GM10266 (cell line): ENCODE data around the gene POMP.
A peak's percentile ranks its signal among the peaks of the same experiment; 100 is the strongest.

Experiments used
- DNase-seq: peaks from one replicate; pipeline ENCODE4 v3.0.0; 2012; ENCODE audit errors: extremely low spot score
- TF ChIP-seq, protein P1 (sequence below): IDR thresholded peaks from 2 replicates; pipeline ENCODE4 v1.5.1; 2012; ENCODE audit warnings: mild to moderate bottlenecking, low read depth; ENCODE audit not compliant: control insufficient read depth, insufficient read depth; ENCODE audit errors: missing control alignments

Gene POMP

GRCh38 chr13:28626266-28626665 lies 32.7 kb upstream of the POMP start:
- no peak for DNase-seq
- TF ChIP-seq, protein P1, sequence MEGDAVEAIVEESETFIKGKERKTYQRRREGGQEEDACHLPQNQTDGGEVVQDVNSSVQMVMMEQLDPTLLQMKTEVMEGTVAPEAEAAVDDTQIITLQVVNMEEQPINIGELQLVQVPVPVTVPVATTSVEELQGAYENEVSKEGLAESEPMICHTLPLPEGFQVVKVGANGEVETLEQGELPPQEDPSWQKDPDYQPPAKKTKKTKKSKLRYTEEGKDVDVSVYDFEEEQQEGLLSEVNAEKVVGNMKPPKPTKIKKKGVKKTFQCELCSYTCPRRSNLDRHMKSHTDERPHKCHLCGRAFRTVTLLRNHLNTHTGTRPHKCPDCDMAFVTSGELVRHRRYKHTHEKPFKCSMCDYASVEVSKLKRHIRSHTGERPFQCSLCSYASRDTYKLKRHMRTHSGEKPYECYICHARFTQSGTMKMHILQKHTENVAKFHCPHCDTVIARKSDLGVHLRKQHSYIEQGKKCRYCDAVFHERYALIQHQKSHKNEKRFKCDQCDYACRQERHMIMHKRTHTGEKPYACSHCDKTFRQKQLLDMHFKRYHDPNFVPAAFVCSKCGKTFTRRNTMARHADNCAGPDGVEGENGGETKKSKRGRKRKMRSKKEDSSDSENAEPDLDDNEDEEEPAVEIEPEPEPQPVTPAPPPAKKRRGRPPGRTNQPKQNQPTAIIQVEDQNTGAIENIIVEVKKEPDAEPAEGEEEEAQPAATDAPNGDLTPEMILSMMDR, result no peak

- DNase-seq, result no peak
- TF ChIP-seq, protein P1, result no peak
Observed at GRCh38 chr13:28628241-28628640, 30.7 kb upstream of the POMP start.

GRCh38 chr13:28630869-28631268 lies 28.1 kb upstream of the POMP start:
- DNase-seq, result no peak
- TF ChIP-seq, protein P1, result no peak

- TF ChIP-seq, protein P1, result no peak
- DNase-seq, result no peak
Observed at GRCh38 chr13:28631801-28632200, 27.1 kb upstream of the POMP start.

DNA sequence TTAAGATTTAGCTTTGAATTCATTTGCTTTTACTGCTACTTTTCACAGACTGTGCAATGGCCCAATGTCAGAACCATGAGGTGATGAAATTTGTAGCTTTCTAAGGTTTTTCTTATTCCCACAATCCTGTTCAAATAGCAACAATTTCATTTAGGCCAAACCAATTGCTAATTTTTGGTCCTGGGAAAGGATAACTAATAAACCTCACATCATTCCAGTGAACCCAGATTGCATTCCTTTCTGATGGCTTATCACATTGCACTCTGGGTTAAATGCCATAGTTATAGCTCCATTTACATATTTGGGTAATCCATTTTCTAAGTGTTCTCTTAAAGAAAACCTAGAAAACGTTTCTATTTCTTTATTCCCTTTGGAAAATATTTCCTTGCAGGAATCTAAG lies 22.9 kb upstream of the POMP start:
- no peak for DNase-seq
- TF ChIP-seq, protein P1, result no peak

GRCh38 chr13:28636677-28637317 lies 22.1 kb upstream of the POMP start:
- TF ChIP-seq, protein P1, result peak; percentile 80
- DNase-seq, result peak; percentile 38

GRCh38 chr13:28637714-28638355 lies 21.1 kb upstream of the POMP start:
- DNase-seq, result no peak
- TF ChIP-seq, protein P1, result peak; percentile 31
